HG03159 (cell line): ENCODE measurements around the gene HTR6.
A peak's percentile ranks its signal among the peaks of the same experiment; 100 is the strongest.

ENCODE experiments used
- ATAC-seq: cut with Tn5 transposase; IDR thresholded peaks from one replicate; pipeline ENCODE4 v1.9.1; 2021; ENCODE audit warnings: mild to moderate bottlenecking, moderate library complexity; ENCODE audit not compliant: unreplicated experiment

Gene HTR6

GRCh38 chr1:19687414-19687813, 22.7 kb downstream of the HTR6 start:
- no peak for ATAC-seq

DNA sequence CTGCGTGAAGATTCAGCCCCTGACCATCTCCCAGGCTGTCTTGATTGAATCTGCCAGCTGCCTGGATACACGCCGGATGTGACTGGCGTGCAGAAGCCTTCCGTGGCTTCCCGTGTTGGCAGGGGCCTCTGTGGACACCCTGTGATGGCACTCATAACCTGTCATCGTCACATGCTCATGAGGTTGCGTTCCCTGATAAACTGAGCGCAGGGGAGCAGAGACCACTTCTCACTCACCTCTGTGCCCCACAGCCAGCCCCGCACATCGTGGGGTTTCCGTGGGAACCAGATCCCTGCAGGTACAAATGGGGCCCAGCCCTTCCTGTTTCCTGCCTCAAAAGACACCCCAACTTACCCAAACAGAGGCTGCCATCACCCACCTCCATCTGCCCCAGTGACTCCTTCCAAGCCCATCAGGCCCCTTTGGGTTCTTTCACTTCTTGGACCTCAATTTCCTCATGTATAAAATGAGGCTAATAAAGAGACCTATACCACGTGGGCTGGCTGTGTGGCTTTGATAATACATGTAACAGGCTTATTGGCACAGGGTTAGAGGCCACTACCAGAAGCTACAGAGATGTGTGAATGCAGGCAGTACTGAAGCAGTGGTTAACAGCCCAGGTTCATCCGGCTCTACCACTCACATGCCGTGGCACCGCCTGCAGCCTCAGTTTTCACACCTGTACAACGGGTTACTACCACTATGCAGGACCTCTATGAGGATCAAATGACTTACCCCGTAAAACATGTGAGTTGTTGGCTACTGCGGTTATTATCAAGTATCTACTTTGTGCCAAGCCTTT, 23.6 kb downstream of the HTR6 start:
- ATAC-seq: no peak

GRCh38 chr1:19689085-19689757, 24.5 kb downstream of the HTR6 start:
- ATAC-seq: no peak

DNA sequence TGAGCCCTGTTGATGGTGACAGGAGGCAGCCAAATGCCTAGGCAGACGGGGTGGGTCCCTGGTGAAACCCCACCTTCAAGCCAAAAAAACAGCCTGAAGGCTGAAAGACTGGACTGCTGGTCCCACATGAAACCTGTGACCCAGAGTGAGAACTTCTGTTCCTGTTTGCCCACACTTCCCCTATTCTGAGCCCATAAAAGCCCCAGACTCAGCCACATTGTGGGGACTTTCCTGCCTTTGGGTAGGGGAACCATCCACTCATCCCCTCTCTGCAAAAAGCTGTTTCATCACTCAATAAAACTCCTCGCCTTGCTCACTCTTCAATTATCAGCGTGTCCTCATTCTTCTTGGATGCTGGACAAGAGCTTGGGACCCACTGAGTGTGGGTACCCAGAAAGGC, 25.2 kb downstream of the HTR6 start:
- no peak for ATAC-seq

GRCh38 chr1:19690342-19690741, 25.7 kb downstream of the HTR6 start:
- no peak for ATAC-seq

GRCh38 chr1:19694298-19694697, 29.6 kb downstream of the HTR6 start:
- ATAC-seq: no peak

GRCh38 chr1:19695772-19696171, 31.1 kb downstream of the HTR6 start:
- ATAC-seq: no peak

- ATAC-seq: no peak
Observed at GRCh38 chr1:19696820-19697219, 32.1 kb downstream of the HTR6 start.

GRCh38 chr1:19698181-19698580, 33.5 kb downstream of the HTR6 start:
- no peak for ATAC-seq

DNA sequence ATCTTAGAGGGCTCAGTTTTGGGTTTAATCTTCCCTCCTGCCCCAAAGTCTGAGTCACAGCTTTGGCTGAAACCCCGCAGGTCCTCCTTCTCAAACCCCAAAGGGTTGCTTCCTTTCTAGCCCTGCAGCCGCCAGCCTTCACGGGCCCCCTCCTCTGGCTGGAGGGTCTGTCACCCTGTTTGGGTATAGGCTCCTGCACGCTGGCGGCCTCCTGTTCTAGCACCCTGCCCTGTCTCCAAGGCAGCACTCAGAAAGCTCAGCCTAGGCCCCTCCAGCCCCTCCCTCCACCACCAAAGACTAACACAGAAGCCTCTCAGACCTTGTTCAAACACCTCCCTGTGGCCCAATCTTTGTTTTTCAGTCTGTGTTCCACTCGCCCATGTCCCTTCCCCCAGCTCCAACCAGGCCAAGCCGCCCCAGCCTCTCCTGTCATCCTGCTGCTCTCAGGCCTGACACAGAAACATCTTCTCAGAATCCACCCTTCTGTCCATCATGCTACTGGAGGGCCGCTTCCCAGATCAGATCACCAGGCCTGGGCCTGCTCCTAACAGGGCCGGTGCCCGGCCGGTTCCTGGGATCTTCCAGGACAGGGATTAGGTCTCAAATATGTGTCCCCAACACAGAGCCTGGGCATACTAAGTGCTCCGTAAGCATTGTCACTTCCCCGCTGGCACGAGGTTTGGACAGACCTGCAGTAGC, 35.6 kb downstream of the HTR6 start:
- no peak for ATAC-seq

DNA sequence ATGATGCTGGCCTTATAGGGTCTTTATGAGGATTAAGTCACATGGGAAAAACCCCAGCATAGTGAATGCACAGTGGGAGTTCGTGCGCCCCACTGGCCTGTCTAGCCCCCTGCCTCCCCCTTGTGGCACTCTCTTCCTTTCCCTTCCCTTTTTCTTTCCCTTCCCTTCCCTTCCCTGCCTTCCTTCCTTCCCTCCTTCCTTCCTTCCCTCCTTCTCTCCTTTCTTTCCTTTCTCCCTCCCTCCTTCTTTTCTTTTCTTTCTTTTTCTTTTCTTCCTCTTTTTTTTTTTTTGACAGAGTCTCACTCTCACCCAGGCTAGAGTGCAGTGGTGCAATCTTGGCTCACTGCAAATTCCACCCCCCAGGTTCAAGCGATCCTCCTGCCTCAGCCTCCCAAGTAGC, 38.6 kb downstream of the HTR6 start:
- ATAC-seq: no peak

DNA sequence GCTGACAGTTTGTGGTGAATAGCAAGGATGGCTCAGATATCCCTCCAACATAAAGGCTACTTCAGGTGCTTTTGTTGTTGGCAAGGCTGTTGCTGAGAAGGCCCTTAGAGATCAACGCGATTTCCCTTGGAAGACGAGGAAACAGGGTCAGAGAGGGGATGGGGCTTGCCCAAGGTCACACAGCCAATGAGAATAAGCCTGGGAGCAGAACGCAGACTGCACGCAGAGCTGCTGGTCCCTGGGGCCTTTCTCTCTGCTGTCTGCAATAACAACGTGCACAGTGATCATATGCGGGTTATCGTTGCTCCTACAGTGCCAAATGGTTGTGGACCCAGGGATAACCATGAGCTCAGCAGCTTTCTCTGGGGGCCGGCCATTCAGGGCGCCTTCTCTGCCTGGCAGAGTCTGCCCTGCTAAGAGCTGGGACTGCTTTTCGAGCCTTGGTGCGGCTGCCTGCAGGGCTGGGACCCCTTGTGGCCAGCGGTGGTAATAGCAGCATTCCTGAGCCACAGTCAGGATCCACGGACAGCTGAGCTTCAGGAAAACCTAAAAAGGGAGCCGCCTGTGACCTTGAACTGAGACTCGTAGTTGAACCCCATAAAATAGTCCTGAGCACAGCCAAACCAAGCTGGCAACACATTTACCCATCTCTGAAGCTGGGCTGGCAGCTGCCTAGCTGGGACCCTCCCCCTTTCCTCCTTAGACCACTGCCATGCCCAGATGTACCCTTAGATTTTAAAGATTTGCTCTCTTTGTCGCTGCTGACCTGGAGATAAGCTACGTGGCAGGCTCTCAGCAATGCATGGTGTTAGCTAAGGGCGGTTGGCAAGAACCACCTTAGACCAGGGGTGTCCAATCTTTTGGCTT, 39.8 kb downstream of the HTR6 start:
- ATAC-seq: no peak

DNA sequence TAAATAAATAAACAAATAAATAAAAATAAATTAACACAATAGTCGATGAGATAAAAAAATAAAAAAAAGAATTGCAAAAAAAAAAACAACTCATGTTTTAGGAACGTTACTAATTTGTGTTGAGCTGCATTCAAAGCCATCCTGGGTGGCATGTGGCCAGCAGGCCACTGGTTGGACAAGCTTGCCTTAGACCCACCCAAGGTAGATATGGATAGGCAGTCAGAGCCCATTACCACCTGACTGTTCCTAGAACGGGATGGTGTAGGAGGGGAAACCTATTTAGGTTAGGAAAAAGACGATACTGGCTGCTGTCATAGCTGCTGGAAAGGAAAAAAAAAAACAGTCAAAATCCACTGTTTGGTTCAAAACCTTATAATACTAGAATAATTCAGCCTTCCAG, 40.8 kb downstream of the HTR6 start:
- no peak for ATAC-seq

DNA sequence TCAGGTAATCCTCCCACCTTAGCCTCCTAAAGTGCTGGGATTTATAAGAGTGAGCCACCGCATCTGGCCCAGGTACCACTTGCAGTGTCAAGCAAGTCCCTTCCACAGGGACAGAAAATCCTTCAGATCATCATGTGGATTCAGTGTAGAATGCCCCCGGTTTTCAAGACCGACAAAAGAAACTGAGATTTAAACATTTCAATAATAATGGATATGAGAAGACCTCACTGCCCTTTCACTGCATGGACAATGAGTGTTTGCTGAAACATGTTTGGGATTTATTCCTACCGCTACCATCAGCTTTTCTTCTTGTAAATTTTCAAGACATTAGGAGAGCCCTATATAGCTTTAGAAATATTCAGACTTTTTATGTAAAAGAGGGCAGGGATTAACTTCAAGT, 41.5 kb downstream of the HTR6 start:
- no peak for ATAC-seq

- no peak for ATAC-seq
Observed at GRCh38 chr1:19708567-19709110, 44.0 kb downstream of the HTR6 start.

DNA sequence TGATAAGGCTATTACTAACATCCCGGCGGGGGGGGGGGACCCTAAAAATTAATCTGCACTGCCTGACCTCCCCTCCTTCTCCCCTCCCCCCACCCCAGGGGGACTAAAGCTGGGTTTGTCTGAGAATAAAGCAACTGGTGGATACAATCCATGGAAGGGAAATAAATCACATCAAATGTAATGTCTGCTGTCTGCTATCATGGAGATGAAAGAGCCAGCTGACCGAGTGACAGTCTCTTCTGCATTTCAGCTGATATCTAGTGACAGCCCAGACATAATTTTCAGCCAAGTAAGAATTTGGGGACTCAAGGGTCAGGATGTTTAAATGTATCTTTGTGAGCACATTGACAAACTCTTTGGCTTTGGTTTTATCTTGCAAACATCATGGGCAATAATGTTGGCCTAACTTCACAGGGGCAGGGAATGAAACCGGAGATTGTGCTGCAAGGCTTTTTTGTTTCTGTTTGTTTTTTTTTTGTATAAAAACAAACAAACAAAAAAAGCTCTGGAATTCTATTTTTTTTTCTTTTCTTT, 44.7 kb downstream of the HTR6 start:
- no peak for ATAC-seq

DNA sequence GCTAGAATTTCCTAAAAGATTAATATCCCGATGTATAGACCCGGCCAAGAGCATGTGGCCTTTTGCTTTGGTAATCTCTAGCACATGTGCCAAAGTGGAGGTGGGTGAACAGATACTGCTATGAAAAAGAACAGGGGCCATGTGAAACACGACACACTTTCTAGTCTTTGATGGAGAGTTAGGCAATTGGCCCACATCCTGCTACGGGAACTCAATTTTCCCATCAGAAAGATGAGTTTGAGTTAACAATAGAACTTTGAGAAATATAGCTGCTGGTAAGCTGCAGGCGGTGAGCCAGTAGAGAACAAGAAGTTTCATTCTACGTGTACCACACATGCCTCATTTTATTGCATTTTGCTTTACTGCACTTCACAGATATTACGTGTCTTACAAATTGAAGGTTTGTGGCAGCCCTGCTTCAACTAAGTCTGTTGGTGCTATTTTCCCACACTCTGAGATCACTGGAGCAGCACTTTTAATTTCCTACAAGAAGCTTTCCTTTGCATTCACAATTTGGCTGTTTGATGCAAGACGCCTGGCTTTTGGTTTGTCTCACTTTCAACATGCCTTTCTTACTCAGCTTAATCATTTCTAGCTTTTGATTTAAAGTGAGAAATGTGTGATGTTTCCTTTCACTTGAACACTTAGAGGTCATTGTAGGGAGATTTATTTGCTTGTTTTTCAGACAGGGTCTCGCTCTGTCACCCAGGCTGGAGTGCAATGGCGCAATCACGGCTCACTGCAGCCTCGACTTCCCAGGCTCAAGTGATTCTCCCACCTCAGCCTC, 46.3 kb downstream of the HTR6 start:
- no peak for ATAC-seq

GRCh38 chr1:19712928-19713327, 48.3 kb downstream of the HTR6 start:
- ATAC-seq: no peak

DNA sequence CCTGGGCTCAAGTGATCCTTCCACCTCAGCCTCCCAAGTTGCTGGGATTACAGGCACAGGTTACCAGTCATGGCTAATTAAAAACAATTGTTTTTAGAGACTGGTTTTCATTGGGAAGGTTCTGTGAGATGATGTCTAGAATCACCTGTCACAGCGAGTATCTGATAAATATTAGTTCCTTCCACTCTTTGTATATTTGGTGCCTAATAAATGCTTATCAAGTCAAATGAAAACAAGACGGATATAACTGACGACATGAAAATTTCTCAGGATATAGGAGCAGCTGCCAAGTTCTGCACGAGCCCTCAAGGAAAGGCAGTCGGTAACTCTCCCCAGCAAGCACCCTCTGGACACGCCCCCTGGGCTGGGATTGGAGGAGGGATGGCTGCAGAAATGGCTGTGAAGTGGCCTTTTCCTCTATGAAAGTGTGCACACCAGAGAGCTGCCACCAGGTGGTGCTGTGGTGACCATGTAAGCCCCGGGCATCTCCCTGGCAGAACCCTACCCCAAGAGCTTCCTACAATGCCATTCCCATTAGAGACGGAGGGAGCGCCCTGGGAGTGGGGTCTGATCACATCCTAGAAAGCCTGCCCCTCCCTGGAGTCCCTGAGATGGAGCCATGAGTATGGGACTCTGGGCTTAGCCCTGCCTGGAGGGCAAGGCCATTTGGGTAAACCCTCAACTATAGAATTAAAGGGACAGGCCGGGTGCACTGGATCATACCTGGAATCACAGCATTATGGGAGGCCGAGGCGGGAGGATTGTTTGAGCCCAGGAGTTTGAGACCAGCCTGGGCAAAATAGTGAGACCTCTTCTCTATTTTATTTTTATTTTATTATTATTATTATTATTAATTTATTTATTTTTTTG, 50.9 kb downstream of the HTR6 start:
- peak; percentile 62 for ATAC-seq
